GM19468 (cell line): ENCODE data around the gene WDR3.

Experiments
- ATAC-seq: cut with Tn5 transposase; IDR thresholded peaks from one replicate; pipeline ENCODE4 v1.9.1; 2021; ENCODE audit warnings: mild to moderate bottlenecking, moderate library complexity, moderate number of reproducible peaks; ENCODE audit not compliant: unreplicated experiment; ENCODE audit errors: extremely low read depth

WDR3 gene

DNA sequence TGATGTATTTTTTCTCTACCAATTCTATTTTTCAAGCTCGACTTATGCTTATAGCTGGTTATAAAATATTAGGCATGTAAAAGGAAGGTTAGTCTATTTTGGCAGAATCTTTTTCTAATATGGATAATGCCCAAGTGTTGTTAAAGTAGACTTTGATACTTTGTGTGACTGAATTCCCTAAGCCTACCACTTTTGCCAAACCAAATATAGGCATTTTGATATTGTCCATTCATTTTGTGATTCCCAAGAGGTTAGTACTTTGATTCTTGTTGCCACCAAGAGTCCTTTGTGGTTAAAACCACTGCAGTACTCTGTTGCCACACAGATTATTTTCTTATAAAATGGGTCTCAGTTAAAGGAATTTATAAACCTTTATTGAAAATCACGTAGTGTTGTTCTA is 4.2 kb downstream of the WDR3 start:
- ATAC-seq = no peak

DNA sequence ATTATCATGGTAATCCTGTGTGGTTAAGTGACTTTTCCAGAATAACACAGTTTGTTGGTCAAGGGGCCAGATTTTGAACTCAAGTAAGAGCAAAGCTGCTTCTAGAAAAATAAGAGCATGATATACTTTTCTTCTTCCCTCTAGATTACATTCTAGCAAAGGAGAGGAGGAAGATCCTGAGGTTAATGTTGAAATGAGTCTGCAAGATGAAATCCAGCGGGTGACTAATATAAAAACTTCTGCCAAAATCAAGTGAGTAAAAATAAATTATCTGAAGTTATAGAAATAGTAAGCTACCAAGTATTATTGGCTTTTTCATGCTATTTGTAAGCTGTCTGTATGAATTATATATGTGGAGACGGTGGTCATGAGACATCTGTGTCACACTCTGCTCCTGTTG is 12.8 kb downstream of the WDR3 start:
- no peak for ATAC-seq

DNA sequence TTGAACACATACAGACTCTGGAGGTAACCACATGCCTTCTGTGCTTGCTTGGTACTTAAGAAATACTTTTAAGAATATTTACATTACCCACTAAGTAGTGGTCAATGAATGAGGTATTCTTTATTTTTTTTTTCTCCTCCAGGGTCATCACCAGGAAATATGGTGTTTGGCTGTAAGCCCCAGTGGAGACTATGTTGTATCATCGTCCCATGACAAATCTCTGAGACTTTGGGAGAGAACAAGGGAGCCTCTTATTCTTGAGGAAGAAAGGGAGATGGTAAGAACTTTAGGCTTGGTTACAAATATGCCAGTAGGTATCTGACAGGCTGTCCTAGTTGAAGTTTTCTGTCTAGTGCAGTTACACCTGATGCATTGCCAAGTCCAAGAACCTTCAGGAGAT is 22.8 kb downstream of the WDR3 start:
- no peak for ATAC-seq

DNA sequence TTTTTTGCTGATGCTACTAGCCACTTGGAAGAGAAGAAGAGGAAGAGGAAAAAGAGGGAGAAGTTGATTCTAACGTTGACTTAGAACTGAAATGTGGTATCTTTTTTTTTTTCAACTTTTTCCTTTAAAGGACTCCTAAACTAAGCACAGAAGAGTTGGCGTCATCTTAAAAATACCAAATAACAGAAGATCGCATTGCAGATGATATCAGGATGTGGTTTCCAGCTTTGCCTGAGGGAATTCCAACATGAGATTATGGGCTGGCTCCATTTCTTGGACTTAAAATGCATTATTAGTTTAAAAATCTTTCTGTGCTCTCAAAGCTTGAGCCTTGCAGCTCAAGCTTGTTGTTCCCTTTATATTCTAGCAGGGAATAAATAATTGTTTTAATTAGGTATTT is 29.8 kb downstream of the WDR3 start:
- no peak for ATAC-seq

DNA sequence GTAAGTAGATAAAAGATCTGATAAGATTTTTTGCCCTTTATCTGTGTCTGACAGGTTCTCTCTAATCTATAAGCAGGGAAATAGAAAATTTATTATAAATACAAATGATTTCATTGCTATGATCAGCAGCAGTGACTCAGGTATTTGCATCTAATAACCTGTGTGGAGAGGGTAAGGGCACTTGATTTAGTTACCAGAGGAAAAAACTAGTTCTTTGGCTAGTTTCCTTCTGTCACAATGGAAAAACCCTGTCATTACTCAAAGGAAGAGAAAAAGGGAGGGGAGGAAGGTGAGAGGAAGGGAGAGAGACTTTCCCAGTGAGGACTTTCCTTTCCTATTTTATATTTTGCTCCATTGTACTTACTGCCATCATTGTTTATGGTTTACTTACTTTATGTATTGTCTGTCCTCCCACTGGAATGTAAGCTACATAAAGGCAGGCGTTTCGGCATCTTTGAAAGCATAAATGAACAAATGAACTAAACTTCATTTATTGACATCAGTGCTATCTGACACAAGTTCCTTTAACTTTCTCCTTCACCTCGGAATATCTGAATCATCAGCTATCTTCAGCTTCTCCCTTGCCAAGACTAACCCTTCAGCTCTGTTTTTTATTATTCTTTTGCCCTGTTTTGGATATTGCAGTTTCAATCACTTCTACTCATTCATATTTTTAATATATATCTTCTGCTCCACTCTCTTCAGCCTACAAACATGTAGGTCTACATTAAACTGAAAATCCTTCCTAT is 34.9 kb downstream of the WDR3 start:
- no peak for ATAC-seq

DNA sequence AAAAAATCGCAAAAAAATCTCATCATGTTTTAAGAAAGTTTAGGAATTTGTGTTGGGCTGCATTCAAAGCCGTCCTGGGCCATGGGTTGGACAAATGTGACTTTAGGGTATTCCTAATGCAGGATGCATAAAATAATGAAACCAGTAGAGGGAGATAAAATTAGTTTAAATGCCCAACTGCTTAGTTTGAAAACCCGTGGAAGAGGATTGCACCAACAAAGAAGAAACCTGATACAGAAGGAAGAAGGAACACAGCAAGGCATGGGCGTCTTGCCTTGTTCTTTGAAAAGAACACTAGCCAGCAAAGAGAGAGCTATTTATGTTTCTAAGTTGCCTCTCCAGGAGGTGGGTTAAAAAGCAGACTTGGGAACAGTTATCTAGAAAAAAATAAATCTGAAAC is 37.9 kb downstream of the WDR3 start:
- ATAC-seq = no peak

DNA sequence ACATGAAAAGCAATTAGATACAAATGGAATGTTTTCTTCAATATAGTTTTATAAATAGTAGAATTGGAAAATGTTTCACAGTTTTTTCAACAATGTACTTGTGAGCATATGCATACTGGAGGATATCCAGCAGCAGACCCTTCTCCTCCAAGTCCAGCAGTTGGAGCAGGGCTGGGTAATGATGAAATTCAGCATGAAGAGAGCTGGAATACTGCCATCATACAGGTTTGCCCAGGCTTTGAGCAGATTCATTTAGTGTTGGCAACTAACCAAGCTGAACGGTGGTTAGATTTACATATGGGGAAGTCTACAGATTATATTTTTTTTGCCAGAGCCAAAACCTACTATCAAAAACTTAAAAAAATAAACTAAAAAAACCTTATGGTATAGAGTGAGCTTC is 38.3 kb downstream of the WDR3 start:
- ATAC-seq = no peak

DNA sequence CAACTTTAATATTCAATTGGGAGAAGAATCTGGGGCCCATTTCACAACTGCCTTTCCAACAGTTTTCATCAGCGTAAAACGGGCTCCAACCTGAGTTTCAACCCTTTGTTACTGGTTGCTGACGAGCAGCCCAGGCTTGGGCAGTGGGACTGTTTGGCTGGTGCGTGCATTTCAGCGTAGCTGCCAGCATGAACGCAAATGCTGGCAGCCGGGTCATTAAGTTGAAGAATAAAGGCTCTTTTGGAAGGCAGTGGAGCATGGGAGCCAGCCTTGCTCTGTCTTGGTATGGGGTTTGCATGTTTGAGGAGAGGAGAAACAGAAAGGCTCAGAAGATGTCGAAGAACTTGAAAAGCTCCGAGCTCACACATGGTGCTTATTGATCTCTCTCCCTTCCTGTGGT is 40.7 kb downstream of the WDR3 start:
- no peak for ATAC-seq

DNA sequence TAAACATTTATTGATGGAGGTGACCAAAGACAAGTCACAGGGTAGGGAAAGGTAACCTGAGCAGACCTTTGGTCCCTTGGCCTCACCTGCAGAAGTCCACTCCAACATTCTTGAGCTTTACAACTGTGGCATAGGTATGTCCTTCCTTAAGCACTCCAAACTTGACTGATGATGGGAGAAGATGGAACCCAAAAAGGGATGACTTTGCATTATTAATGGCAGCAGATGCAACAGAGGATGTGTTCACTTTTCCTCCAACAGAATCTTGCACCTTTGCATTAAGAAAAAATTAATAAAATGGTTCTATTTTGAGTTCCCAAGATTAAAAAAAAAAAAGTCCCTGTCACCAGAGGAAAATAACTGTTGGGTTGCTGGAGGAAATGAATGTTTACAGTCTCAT is 42.2 kb downstream of the WDR3 start:
- ATAC-seq = no peak

DNA sequence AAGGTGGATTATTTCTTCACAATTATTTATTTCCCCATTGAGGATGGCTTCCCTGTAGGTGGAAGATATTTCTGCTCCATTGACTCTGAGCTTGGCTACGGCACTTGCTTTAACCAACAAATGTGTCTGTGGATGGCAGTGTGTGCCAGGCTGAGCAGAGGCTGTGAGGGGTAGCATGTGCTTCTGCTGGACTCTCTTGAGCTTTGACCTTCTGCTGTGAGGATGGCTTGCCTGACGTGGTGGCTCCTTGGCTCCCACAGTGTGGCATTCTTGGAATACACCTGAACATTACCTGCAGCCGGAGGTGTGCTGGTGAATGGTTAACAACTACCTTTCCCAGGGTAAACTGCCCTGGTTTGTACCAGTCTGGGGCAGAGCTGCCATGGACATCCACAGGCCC is 46.8 kb downstream of the WDR3 start:
- ATAC-seq = no peak

DNA sequence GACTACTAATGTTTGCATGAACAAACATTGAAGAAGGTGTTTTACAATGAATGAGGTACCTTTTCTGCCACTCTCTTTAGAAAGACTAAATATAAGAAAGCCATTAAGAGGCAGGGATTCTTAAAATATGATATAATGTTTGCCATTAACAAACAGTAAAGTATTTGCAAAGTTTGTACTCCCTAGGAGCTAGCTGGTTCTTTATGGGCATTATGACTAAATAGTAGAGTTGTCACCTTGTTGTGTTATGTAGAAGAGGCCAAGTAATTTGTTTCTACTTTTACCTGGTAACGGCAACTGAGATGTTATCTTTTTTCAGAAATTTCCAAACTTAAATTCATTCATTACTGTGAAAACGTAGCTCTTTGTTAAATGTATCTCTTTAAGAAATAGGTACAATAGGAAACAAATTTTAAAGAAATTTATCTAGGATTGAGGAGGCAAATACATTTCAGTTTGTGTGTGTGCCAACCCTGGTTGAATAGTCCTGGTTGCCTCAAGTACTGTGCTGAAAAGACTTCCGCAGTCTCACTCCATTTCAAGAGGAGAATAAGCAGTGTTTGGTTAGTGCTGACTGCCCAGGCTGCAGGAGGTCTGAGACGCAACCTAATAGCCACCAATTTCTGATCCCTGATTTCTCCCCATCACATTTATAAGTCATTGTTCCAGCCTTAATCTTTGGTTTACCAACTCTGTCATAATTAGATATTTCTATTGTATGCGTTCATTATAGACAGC is 52.1 kb downstream of the WDR3 start:
- no peak for ATAC-seq

DNA sequence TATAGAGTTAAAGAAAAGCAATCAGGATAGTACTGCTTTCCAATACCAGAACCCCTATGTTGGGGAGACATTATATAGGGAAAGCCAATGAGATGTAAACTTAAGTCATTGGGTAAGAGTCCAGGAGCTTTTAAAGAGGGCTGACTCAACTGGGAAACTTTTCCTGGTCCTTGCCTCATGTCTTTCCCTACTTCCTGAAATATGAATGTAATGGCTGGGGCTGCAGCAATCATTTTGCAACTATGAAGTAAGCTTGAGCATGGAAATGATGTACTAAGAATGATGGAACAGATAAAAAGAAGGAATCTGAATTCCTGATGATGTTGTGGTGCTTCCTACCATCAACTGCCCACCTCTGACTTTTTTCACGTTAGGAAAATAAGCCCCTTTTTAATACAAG is 55.7 kb downstream of the WDR3 start:
- ATAC-seq = no peak

DNA sequence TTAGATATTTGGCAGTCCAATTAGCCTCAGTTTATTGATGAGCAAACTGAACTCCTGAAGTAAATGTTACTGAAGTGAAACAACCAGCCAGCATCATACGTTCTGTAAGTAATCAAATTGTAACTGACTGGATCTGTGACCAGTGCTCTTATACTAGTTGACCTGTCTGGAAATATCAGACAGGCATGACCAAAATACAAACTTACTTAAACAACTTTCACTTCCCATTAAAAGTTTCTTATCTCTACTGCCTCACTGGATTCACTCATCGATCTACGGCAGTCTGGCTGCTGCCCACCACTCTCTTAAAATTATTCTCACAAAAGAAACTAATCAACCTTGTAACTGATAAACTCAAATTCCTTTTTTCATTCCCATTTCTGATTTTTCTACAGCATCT is 56.4 kb downstream of the WDR3 start:
- ATAC-seq = no peak

DNA sequence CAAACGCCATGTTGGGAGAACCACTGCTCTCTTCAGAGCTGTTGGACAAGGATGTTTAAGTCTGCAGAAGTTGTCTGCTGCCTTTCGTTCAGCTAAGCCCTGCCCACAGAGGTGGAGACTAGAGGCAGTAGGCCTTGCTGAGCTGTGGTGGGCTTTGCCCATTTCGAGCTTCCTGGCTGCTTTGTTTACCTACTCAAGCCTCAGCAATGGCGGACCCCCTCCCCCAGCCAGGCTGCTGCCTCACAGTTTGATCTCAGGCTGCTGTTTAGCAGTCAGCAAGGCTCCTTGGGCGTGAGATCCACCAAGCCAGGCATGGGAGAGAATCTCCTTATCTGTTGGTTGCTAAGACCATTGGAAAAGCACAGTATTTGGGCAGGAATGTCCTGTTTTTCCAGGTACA is 74.8 kb downstream of the WDR3 start:
- ATAC-seq = no peak

DNA sequence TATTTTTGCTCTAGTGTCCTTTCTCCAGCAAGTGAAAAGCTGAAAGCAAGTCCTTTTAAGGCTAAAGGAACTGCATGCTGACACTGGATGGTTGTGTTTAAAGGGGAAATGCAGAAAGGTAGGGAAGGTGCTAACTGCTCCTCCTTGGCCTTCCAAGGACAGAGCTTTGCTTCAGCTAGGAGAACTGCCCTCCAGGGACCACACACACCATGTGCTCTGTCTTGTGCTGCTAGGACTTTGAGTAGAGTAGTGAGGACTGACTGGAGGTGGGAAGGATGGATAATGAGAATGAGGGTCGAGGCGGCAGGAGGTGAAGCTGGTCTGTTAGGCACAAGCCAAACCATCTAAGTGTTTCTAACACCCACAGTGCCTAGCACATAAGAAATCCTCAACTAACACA is 77.9 kb downstream of the WDR3 start:
- ATAC-seq = no peak

DNA sequence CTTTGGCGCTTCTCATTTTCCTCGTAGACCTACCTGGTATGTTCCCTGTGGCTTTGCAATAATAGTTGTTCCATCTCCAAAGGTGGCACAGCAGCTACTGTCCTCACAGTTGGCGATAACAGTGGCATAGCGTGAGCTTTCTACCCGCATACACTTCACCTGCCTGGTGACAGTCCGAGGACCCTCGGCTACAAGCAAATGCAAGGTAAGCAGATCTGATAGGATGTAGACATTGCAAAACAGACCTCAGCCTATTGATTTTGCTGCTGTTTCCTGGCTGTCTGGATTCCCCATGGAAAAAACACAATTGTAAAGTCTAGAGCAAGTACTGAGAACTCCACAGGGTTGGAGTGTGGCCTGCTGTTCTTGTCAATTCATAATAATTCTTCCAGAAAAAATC is 78.5 kb downstream of the WDR3 start:
- no peak for ATAC-seq

DNA sequence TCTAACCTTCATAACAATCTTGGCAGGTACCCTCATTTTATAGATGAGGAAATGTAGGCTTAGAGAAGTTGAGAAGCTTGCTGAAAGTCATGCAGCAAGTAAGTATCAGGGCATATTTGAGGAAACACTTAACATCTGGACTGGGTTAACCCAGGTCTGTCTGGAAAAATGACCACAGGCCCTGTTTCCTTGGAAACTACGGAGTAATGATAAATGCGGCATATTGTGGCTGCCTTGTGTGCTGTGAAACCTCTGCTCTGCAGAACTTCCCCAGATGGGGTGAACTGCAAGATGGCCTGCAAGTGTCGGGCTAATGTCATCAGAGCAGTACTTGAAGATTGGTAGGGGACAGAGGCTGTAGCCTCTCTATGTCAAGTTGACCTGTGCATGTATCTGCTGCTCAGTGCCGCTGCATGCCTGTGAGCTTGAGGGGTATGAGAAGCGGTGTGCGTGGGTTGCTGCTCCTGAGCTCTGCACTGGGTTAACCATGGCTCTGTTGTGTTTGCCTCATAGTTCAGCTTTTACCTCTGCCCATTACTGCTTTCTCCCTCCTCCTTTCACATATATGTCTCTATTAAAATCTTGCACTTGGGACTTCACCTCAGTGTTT is 83.1 kb downstream of the WDR3 start:
- no peak for ATAC-seq

DNA sequence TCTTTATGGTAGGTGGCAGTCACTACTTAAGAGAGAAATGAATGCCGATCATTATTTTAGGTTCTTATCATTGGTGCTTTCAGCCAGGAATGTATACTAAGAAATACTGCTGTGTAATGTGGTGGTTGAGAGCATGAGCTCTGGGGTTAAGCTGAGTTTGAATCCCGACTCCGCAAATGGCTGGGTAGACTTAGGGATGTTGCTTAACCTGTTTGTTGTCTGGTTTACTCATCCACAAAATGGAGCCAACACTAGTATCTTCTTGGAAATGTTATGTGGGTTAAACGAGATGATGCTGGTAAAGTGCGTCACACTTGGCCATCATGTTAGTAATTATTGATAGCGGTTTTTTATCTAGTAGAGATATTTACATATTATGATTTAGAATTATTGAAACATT is 83.8 kb downstream of the WDR3 start:
- ATAC-seq = no peak

DNA sequence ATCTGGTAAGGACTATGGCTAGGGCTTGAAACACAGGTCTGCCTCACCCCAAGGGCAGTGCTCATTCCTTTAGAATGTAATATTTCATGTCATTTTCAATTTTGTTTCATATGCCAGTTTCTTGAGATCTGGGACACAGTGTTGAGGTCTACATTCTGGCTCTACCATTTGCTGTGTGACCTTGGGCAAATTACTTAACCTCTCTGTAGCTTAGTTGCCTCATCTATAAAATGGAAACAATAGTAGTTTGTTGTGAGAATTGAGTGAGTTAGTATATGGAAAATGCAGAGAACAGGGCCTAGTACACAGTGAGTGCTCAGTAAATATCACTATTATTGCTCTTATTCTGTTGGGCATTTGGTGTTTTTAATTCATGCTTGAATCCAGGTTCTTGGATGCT is 84.4 kb downstream of the WDR3 start:
- ATAC-seq = no peak
